Measurements from ENCODE around the gene NRG3.

The NRG3 gene

GRCh38 chr10:82211346-82211745 lies 336.4 kb downstream of the NRG3 start:
- DNase-seq (no peak), ATAC-seq (no peak)
- Mint-ChIP-seq H3K27me3 (no peaks in the 10 kb centered on the region), H3K27ac (no peak overlapping the region), H3K4me1 (no peaks in the 10 kb centered on the region), H3K9me3 (peaks cover 10% of the 10 kb centered on the region), H3K36me3 (ENCODE audit: low read depth) (no peaks in the 10 kb centered on the region), H3K4me3 (no peak overlapping the region)

- no peak overlapping the region for H3K4me3 Mint-ChIP-seq
- H3K27ac Mint-ChIP-seq, result no peak overlapping the region
- H3K27me3 Mint-ChIP-seq, result no peaks in the 10 kb centered on the region
- H3K36me3 Mint-ChIP-seq (ENCODE audit: low read depth), result no peaks in the 10 kb centered on the region
- no peaks in the 10 kb centered on the region for H3K4me1 Mint-ChIP-seq
- DNase-seq, result no peak
- peaks cover 10% of the 10 kb centered on the region for H3K9me3 Mint-ChIP-seq
- no peak for ATAC-seq
These were observed 337.8 kb downstream of the NRG3 start for GRCh38 chr10:82212753-82213152.

- Mint-ChIP-seq H3K9me3 (peaks cover 4% of the 10 kb centered on the region), H3K27ac (no peak overlapping the region), H3K4me3 (no peak overlapping the region), H3K27me3 (no peaks in the 10 kb centered on the region), H3K4me1 (no peaks in the 10 kb centered on the region), H3K36me3 (ENCODE audit: low read depth) (no peaks in the 10 kb centered on the region)
- ATAC-seq (no peak), DNase-seq (no peak)
These were observed 338.8 kb downstream of the NRG3 start for GRCh38 chr10:82213784-82214183.

- Mint-ChIP-seq H3K9me3 (no peaks in the 10 kb centered on the region), H3K4me3 (no peak overlapping the region), H3K27ac (no peak overlapping the region), H3K4me1 (no peaks in the 10 kb centered on the region), H3K27me3 (no peaks in the 10 kb centered on the region), H3K36me3 (ENCODE audit: low read depth) (no peaks in the 10 kb centered on the region)
- ATAC-seq (no peak), DNase-seq (no peak)
These were observed 346.1 kb downstream of the NRG3 start for GRCh38 chr10:82221056-82221455.

GRCh38 chr10:82221601-82222149 lies 346.7 kb downstream of the NRG3 start:
- no peak overlapping the region for H3K4me3 Mint-ChIP-seq
- H3K27me3 Mint-ChIP-seq, result no peaks in the 10 kb centered on the region
- DNase-seq (no peak), ATAC-seq (no peak)
- H3K27ac Mint-ChIP-seq, result no peak overlapping the region
- no peaks in the 10 kb centered on the region for H3K9me3 Mint-ChIP-seq
- H3K4me1 Mint-ChIP-seq, result no peaks in the 10 kb centered on the region
- H3K36me3 Mint-ChIP-seq (ENCODE audit: low read depth), result no peaks in the 10 kb centered on the region

- ATAC-seq (no peak), DNase-seq (no peak)
- Mint-ChIP-seq H3K27me3 (no peaks in the 10 kb centered on the region), H3K9me3 (peaks cover 12% of the 10 kb centered on the region), H3K4me3 (no peak overlapping the region), H3K27ac (no peak overlapping the region), H3K36me3 (ENCODE audit: low read depth) (no peaks in the 10 kb centered on the region), H3K4me1 (no peaks in the 10 kb centered on the region)
These were observed 353.7 kb downstream of the NRG3 start for GRCh38 chr10:82228701-82229100.

- Mint-ChIP-seq H3K4me1 (no peaks in the 10 kb centered on the region), H3K4me3 (no peak overlapping the region), H3K36me3 (ENCODE audit: low read depth) (no peaks in the 10 kb centered on the region), H3K9me3 (peaks cover 18% of the 10 kb centered on the region), H3K27me3 (no peaks in the 10 kb centered on the region), H3K27ac (no peak overlapping the region)
- ATAC-seq (no peak), DNase-seq (no peak)
These were observed 359.2 kb downstream of the NRG3 start for GRCh38 chr10:82234173-82234572.

- Mint-ChIP-seq H3K4me3 (no peak overlapping the region), H3K9me3 (peaks cover 13% of the 10 kb centered on the region), H3K36me3 (ENCODE audit: low read depth) (no peaks in the 10 kb centered on the region), H3K27me3 (no peaks in the 10 kb centered on the region), H3K4me1 (no peaks in the 10 kb centered on the region), H3K27ac (no peak overlapping the region)
- no peak for DNase-seq
- ATAC-seq, result no peak
These were observed 361.2 kb downstream of the NRG3 start for GRCh38 chr10:82236084-82236731.

GRCh38 chr10:82238291-82238690 lies 363.3 kb downstream of the NRG3 start:
- peaks cover 9% of the 10 kb centered on the region for H3K9me3 Mint-ChIP-seq
- DNase-seq, result no peak
- ATAC-seq, result no peak
- no peak overlapping the region for H3K27ac Mint-ChIP-seq
- H3K36me3 Mint-ChIP-seq (ENCODE audit: low read depth), result no peaks in the 10 kb centered on the region
- H3K27me3 Mint-ChIP-seq, result no peaks in the 10 kb centered on the region
- H3K4me3 Mint-ChIP-seq, result no peak overlapping the region
- no peaks in the 10 kb centered on the region for H3K4me1 Mint-ChIP-seq

GRCh38 chr10:82240408-82240807 lies 365.4 kb downstream of the NRG3 start:
- no peaks in the 10 kb centered on the region for H3K4me1 Mint-ChIP-seq
- H3K27me3 Mint-ChIP-seq, result no peaks in the 10 kb centered on the region
- ATAC-seq (no peak), DNase-seq (no peak)
- no peak overlapping the region for H3K4me3 Mint-ChIP-seq
- no peak overlapping the region for H3K27ac Mint-ChIP-seq
- no peaks in the 10 kb centered on the region for H3K36me3 Mint-ChIP-seq (ENCODE audit: low read depth)
- H3K9me3 Mint-ChIP-seq, result peaks cover 6% of the 10 kb centered on the region

GRCh38 chr10:82242778-82243177 lies 367.8 kb downstream of the NRG3 start:
- H3K9me3 Mint-ChIP-seq, result peaks cover 6% of the 10 kb centered on the region
- no peaks in the 10 kb centered on the region for H3K4me1 Mint-ChIP-seq
- H3K27ac Mint-ChIP-seq, result no peak overlapping the region
- no peaks in the 10 kb centered on the region for H3K27me3 Mint-ChIP-seq
- H3K36me3 Mint-ChIP-seq (ENCODE audit: low read depth), result no peaks in the 10 kb centered on the region
- ATAC-seq (no peak), DNase-seq (no peak)
- H3K4me3 Mint-ChIP-seq, result no peak overlapping the region

- Mint-ChIP-seq H3K27me3 (no peaks in the 10 kb centered on the region), H3K36me3 (ENCODE audit: low read depth) (no peaks in the 10 kb centered on the region), H3K4me1 (no peaks in the 10 kb centered on the region), H3K9me3 (peaks cover 6% of the 10 kb centered on the region), H3K4me3 (no peak overlapping the region), H3K27ac (no peak overlapping the region)
- ATAC-seq, result no peak
- no peak for DNase-seq
These were observed 370.2 kb downstream of the NRG3 start for GRCh38 chr10:82245157-82245556.

- Mint-ChIP-seq H3K4me3 (no peak overlapping the region), H3K4me1 (no peaks in the 10 kb centered on the region), H3K27ac (no peak overlapping the region), H3K27me3 (no peaks in the 10 kb centered on the region), H3K9me3 (peaks cover 6% of the 10 kb centered on the region), H3K36me3 (ENCODE audit: low read depth) (no peaks in the 10 kb centered on the region)
- DNase-seq (no peak), ATAC-seq (no peak)
These were observed 371.0 kb downstream of the NRG3 start for GRCh38 chr10:82245906-82246560.

- Mint-ChIP-seq H3K27ac (no peak overlapping the region), H3K4me3 (no peak overlapping the region), H3K27me3 (no peaks in the 10 kb centered on the region), H3K9me3 (peaks cover 11% of the 10 kb centered on the region), H3K4me1 (no peaks in the 10 kb centered on the region), H3K36me3 (ENCODE audit: low read depth) (no peaks in the 10 kb centered on the region)
- DNase-seq (no peak), ATAC-seq (no peak)
These were observed 374.1 kb downstream of the NRG3 start for GRCh38 chr10:82249141-82249540.

- no peak for ATAC-seq
- Mint-ChIP-seq H3K27me3 (no peaks in the 10 kb centered on the region), H3K36me3 (ENCODE audit: low read depth) (no peaks in the 10 kb centered on the region), H3K4me3 (no peak overlapping the region), H3K9me3 (peaks cover 7% of the 10 kb centered on the region), H3K27ac (no peak overlapping the region), H3K4me1 (no peaks in the 10 kb centered on the region)
- DNase-seq, result no peak
These were observed 376.4 kb downstream of the NRG3 start for GRCh38 chr10:82251222-82251906.
